Measurements from ENCODE around the gene C2orf68. TPM values are rescaled to one million over a fixed set of nuclear protein-coding genes. Genes with fewer than 3 reads are reported as not detected.

Gene C2orf68
- total RNA-seq, 4 donors from 2014 or later, result 15.7 to 21.9 (median 19.7) TPM

DNA sequence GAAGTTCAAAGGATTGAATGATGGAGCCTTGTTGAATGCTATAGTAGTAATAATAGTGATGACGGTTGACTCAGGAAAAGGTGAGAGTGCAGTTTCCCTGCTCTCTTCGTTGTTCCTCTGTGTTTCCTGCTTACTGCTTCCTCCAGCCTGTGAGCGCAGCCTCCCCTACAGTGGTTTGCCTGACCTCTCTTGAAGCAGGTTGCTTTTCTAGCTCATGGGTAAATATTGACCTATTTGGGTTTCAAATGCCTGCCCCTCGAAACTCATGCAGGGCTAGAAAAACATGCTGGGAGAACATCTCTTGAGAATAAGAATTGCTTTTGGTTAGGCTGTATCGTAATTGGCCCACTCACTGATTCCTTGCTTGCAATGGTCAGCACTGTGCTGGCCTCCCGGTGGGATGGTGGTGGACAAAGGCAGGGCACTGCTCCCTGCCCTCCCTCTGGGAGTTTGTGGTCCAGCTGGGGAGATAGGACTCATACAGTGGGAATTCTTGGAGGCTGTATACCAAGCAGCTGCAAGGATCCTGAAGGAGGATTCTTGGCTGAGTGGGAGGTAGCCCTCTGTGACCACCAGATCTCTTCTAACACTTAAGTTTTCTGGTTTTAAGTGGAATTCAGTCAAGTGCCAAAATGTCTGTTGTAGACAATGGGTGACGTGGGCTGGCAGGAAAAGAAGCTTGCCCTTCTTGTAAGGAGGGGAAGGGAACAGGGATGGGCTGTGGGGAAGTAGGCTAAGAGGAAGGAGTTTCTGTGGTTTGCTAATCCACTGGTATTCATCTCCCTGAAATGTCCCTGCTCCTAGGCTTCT lies 21.7 kb downstream of the C2orf68 start:
- peaks cover 0 to 91% (median 69%) of the 10 kb centered on the region in 4 donors for H3K4me1 ChIP-seq
- DNase-seq (ENCODE audit: low spot score in 2 of 2), result no peak
- H3K27ac ChIP-seq, result peak overlapping the region; percentile 30 to 95 (median 84)
- no peaks in the 10 kb centered on the region for H3K36me3 ChIP-seq
- TF ChIP-seq EP300 (IDR thresholded peaks at IDR 0.05) (peak in 1 of 2 donors; percentile 50), POLR2A (IDR thresholded peaks at IDR 0.05) (no peak)
- TF ChIP-seq, protein P1, sequence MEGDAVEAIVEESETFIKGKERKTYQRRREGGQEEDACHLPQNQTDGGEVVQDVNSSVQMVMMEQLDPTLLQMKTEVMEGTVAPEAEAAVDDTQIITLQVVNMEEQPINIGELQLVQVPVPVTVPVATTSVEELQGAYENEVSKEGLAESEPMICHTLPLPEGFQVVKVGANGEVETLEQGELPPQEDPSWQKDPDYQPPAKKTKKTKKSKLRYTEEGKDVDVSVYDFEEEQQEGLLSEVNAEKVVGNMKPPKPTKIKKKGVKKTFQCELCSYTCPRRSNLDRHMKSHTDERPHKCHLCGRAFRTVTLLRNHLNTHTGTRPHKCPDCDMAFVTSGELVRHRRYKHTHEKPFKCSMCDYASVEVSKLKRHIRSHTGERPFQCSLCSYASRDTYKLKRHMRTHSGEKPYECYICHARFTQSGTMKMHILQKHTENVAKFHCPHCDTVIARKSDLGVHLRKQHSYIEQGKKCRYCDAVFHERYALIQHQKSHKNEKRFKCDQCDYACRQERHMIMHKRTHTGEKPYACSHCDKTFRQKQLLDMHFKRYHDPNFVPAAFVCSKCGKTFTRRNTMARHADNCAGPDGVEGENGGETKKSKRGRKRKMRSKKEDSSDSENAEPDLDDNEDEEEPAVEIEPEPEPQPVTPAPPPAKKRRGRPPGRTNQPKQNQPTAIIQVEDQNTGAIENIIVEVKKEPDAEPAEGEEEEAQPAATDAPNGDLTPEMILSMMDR (IDR thresholded peaks at IDR 0.05), result peak in 1 of 5 experiments; percentile 5
- 25 to 29% methylated on average over 7 of the region's 7 CpGs for WGBS, 2 donors
- no peaks in the 10 kb centered on the region for H3K27me3 ChIP-seq
- no peaks in the 10 kb centered on the region for H3K9me3 ChIP-seq
- H3K4me3 ChIP-seq, result no peak overlapping the region

GRCh38 chr2:85589181-85589580 lies 22.7 kb downstream of the C2orf68 start:
- Histone ChIP-seq H3K36me3 (no peaks in the 10 kb centered on the region), H3K4me3 (no peak overlapping the region), H3K27me3 (no peaks in the 10 kb centered on the region), H3K27ac (peak overlapping the region in 3 of 4 donors; percentile 74 to 95 (median 93)), H3K9me3 (no peaks in the 10 kb centered on the region), H3K4me1 (peaks cover 0 to 90% (median 68%) of the 10 kb centered on the region in 4 donors)
- 70 to 79% methylated on average over 4 of the region's 4 CpGs for WGBS, 2 donors
- DNase-seq (ENCODE audit: low spot score in 2 of 2), result no peak
- TF ChIP-seq EP300 (IDR thresholded peaks at IDR 0.05), result no peak
- no peak for TF ChIP-seq POLR2A (IDR thresholded peaks at IDR 0.05)

DNA sequence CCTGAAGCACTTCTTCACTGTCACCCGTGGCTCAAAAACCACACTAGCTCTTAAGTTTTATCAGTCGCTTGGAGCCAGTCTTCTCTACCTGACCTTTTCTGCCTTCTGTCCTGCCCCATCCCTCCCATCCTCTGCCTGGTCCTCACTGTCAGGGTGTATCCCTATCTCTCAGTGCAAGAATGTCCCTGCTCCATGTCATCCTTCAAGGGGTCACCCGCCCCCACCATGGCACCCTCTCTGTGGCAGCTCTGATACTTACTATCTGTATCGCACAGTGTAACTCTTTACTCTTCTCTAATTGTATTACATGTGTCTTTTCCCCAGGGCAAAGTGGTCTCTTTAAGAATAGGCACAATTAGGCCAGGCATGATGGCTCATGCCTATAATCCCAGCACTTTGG lies 23.2 kb downstream of the C2orf68 start:
- peaks cover 0 to 89% (median 71%) of the 10 kb centered on the region in 4 donors for H3K4me1 ChIP-seq
- no peak for TF ChIP-seq EP300 (IDR thresholded peaks at IDR 0.05)
- no peak for TF ChIP-seq POLR2A (IDR thresholded peaks at IDR 0.05)
- TF ChIP-seq, protein P1 (IDR thresholded peaks at IDR 0.05), result no peak
- WGBS, 2 donors, result 78 to 81% methylated on average over 4 of the region's 4 CpGs
- no peaks in the 10 kb centered on the region for H3K36me3 ChIP-seq
- H3K27ac ChIP-seq, result peak overlapping the region in 3 of 4 donors; percentile 74 to 95 (median 93)
- H3K9me3 ChIP-seq, result no peaks in the 10 kb centered on the region
- no peak for DNase-seq (ENCODE audit: low spot score in 2 of 2)
- no peaks in the 10 kb centered on the region for H3K27me3 ChIP-seq
- H3K4me3 ChIP-seq, result no peak overlapping the region

- Histone ChIP-seq H3K36me3 (no peaks in the 10 kb centered on the region), H3K4me1 (peaks cover 0 to 90% (median 72%) of the 10 kb centered on the region in 4 donors), H3K27ac (peak overlapping the region in 3 of 4 donors; percentile 74 to 95 (median 93)), H3K27me3 (no peaks in the 10 kb centered on the region), H3K4me3 (no peak overlapping the region), H3K9me3 (no peaks in the 10 kb centered on the region)
- TF ChIP-seq, protein P1 (IDR thresholded peaks at IDR 0.05), result no peak
- TF ChIP-seq EP300 (IDR thresholded peaks at IDR 0.05) (no peak), POLR2A (IDR thresholded peaks at IDR 0.05) (no peak)
- DNase-seq (ENCODE audit: low spot score in 2 of 2), result no peak
- WGBS, 2 donors, result 75 to 82% methylated on average over 4 of the region's 4 CpGs
Observed at GRCh38 chr2:85588236-85588635, 23.6 kb downstream of the C2orf68 start.

DNA sequence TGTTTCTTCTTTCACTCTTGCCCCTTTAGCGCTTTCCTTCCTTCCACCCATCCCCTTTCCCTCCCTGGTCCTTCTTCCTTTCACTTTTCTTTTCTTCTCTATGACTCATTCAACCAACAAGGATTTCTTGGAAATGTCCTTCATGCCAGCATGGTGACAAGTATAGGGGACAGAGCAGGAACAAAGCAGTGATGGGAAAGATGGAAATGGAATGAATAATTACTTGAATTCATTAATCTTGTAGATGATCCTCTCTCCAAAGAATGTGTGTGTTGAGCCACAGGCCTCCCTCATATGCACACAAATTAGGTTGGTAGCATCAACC lies 26.1 kb downstream of the C2orf68 start:
- Histone ChIP-seq H3K4me1 (peaks cover 0 to 76% (median 56%) of the 10 kb centered on the region in 4 donors), H3K9me3 (no peaks in the 10 kb centered on the region), H3K27ac (peak overlapping the region; percentile 32 to 95 (median 92)), H3K27me3 (no peaks in the 10 kb centered on the region), H3K4me3 (peak overlapping the region in 2 of 4 donors; percentile 58 to 87), H3K36me3 (no peaks in the 10 kb centered on the region)
- 26 to 33% methylated on average over 1 of the region's 1 CpG for WGBS, 2 donors
- no peak for DNase-seq (ENCODE audit: low spot score in 2 of 2)
- TF ChIP-seq POLR2A (IDR thresholded peaks at IDR 0.05), result no peak
- peak in 1 of 2 donors; percentile 44 for TF ChIP-seq EP300 (IDR thresholded peaks at IDR 0.05)
- TF ChIP-seq, protein P1 (IDR thresholded peaks at IDR 0.05), result no peak

Measured in tibial nerve (tissue), 4 donors.